Skeletal muscle satellite cell (primary cell): Measurements from ENCODE around the gene MYO1C. TPM values are rescaled to one million over a fixed set of nuclear protein-coding genes. Genes with fewer than 3 reads are reported as not detected.
"Not testable (repeated sequence)": the region's sequence is repeated elsewhere in the genome, so short reads cannot be mapped to it uniquely, and the experiment has no call there.

Source experiments
- H3K27me3 ChIP-seq: 2 replicates; pipeline ENCODE4 v1.7.0; 2013; ENCODE audit warnings: low read length; ENCODE audit not compliant: control insufficient read depth, insufficient read depth
- H3K36me3 ChIP-seq: 2 replicates; pipeline ENCODE4 v1.7.0; 2013; ENCODE audit warnings: mild to moderate bottlenecking, control low read depth, low read length; ENCODE audit not compliant: insufficient read depth
- H3K4me1 ChIP-seq: 2 replicates; pipeline ENCODE4 v1.7.0; 2013; ENCODE audit warnings: low read length; ENCODE audit not compliant: control insufficient read depth, insufficient read depth
- H3K4me2 ChIP-seq: 2 replicates; pipeline ENCODE4 v1.7.0; 2013; ENCODE audit warnings: mild to moderate bottlenecking, low read length
- H3K4me3 ChIP-seq: 2 replicates; pipeline ENCODE4 v1.7.0; 2013; ENCODE audit warnings: low read length
- H3K9ac ChIP-seq: 2 replicates; pipeline ENCODE4 v1.7.0; 2013; ENCODE audit warnings: mild to moderate bottlenecking, low read depth, low read length, moderate library complexity
- H3K9me3 ChIP-seq: replicated peaks from 2 replicates; pipeline ENCODE4 v1.7.0; 2013; ENCODE audit warnings: mild to moderate bottlenecking, control low read depth, low read length
- total RNA-seq: library from RNA; depleted of rRNA; stranded (reverse); fragments of >200 nt; gene quantifications from 2 replicates; pipeline ENCODE4 v1.2.3, GENCODE V29; 2012; rRNA removed

MYO1C gene, protein sequence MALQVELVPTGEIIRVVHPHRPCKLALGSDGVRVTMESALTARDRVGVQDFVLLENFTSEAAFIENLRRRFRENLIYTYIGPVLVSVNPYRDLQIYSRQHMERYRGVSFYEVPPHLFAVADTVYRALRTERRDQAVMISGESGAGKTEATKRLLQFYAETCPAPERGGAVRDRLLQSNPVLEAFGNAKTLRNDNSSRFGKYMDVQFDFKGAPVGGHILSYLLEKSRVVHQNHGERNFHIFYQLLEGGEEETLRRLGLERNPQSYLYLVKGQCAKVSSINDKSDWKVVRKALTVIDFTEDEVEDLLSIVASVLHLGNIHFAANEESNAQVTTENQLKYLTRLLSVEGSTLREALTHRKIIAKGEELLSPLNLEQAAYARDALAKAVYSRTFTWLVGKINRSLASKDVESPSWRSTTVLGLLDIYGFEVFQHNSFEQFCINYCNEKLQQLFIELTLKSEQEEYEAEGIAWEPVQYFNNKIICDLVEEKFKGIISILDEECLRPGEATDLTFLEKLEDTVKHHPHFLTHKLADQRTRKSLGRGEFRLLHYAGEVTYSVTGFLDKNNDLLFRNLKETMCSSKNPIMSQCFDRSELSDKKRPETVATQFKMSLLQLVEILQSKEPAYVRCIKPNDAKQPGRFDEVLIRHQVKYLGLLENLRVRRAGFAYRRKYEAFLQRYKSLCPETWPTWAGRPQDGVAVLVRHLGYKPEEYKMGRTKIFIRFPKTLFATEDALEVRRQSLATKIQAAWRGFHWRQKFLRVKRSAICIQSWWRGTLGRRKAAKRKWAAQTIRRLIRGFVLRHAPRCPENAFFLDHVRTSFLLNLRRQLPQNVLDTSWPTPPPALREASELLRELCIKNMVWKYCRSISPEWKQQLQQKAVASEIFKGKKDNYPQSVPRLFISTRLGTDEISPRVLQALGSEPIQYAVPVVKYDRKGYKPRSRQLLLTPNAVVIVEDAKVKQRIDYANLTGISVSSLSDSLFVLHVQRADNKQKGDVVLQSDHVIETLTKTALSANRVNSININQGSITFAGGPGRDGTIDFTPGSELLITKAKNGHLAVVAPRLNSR
- 99.4 and 114 TPM in 2 replicates for total RNA-seq

DNA sequence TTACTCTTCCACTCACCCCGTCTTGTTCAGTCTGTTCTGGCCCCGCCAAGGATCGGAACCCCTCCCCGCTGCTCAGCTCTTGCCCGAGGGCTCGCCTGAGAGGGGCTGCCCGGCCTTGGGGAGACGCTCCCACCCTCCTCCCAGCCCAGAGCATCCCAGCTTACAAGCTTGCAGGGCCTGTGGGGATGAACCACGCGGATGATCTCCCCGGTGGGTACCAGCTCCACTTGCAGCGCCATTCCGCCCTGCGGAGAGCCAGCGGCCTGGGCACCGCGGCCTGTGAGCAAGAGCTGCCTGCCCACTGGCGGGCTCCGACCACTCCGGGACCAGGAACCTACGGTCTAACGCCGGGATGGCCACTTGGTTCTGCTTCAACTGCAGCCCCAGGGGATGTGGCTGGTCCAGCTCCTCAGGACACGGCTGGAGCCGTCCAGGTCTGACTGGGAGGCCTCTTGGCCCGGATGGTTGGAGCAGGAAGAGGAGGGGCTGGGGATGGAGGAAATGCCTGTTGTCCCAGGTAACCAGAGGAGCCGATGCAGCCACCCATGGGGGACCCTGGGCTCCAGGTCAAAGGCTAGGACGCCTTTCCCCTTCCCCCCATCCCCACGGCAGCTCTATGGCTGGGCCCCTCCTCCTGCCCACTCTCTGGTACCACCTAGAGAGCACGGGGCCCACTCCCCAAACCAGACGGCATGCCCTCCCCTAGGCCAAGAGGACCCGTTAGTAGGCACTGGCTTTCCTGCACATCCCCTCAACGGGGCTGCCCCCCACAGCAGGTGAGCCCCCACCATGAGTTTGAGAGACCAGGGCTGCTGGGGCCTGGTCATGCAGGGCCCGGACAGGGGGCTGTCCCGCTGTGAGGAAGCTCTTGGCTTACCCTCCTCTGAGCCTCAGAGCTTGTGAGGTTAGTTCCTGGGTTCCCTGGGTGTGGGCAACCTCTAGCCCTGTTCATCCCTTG lies at the start of gene MYO1C:
Gene MYO1C, minus strand, starts transcription at position 438 of the 958 bp plus-strand sequence. Its CDS starts 199 bp downstream, at position 239.
- Histone ChIP-seq H3K9me3 (no peaks in the 10 kb centered on the region), H3K27me3 (no peaks in the 10 kb centered on the region), H3K9ac (peak within 1 kb of the TSS; percentile 94), H3K4me2 (peak within 1 kb of the TSS; percentile 99), H3K36me3 (peaks cover 9% of the 10 kb centered on the region), H3K4me3 (peak within 1 kb of the TSS; percentile 99), H3K4me1 (peaks cover 49% of the 10 kb centered on the region)

DNA sequence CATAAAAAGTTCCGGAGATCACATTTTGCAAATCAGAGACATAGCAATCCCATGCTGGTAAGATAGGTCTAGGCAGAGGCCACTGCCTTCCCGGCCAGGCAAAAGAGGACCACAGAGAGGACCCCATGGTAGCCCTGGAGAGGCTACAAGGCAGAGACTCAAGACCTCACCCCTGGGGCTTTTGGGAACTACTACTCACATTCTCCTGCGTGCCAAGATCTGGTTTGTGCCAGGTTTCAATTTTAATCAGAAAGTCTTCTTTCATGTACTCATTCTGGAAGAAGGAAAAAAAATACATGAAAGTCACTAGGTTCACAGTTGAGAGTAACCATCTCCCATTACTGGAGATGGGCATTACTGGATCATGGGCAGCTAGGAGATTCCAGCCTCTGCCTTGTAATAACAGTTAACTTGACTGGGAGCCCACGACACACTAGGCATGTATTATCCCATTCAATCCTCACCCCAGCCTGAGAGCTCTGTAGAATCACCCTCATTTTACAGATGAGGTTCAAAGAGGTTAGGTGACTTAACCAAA lies 49.0 kb upstream of the MYO1C start:
- Histone ChIP-seq H3K4me1 (no peaks in the 10 kb centered on the region), H3K36me3 (peaks cover 60% of the 10 kb centered on the region), H3K9me3 (no peaks in the 10 kb centered on the region)

DNA sequence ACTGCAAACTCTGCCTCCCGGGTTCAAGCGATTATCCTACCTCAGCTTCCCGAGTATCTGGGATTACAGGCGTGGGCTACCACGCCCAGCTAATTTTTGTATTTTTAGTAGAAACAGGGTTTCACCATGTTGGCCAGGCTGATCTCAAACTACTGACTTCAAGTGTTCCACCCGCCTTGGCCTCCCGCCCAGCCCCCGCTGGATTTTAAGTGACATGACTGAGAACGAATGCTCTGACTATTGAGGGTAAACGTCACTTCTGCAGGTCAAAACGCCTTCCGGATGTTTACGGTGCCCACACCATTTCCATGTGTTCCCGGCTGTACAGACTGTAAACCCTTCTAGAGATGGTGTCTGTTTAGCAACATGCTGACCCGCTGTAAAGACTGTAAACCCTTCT lies 47.3 kb upstream of the MYO1C start:
- H3K4me1 ChIP-seq: no peaks in the 10 kb centered on the region
- no peak overlapping the region for H3K4me3 ChIP-seq
- H3K9me3 ChIP-seq: no peaks in the 10 kb centered on the region
- H3K9ac ChIP-seq: no peak overlapping the region
- no peak overlapping the region for H3K4me2 ChIP-seq
- no peaks in the 10 kb centered on the region for H3K27me3 ChIP-seq
- peaks cover 67% of the 10 kb centered on the region for H3K36me3 ChIP-seq

More for the DNA sequence above, 49.0 kb upstream of the MYO1C start:
- no peaks in the 10 kb centered on the region for H3K27me3 ChIP-seq
- H3K9ac ChIP-seq: no peak overlapping the region
- H3K4me3 ChIP-seq: no peak overlapping the region
- H3K4me2 ChIP-seq: no peak overlapping the region

DNA sequence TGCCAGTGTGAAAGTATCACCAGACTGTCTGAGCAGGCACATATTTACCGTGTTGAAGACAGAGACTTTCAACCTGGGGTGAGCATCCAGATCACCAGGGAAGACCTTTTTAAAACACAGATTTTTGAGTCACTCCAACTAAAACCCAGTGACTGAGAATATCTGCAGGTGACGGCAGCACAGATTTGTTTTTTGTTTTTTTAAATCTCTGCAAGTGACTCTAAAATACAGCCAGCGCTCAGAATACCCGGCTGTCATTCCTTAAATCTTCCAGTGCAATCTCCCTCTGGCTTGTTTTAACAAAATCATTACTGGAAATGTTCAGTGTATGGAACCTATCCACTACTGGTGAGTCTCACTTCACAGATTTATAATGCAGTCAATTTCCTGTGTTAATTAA lies 43.3 kb upstream of the MYO1C start:
- H3K4me2 ChIP-seq: no peak overlapping the region

DNA sequence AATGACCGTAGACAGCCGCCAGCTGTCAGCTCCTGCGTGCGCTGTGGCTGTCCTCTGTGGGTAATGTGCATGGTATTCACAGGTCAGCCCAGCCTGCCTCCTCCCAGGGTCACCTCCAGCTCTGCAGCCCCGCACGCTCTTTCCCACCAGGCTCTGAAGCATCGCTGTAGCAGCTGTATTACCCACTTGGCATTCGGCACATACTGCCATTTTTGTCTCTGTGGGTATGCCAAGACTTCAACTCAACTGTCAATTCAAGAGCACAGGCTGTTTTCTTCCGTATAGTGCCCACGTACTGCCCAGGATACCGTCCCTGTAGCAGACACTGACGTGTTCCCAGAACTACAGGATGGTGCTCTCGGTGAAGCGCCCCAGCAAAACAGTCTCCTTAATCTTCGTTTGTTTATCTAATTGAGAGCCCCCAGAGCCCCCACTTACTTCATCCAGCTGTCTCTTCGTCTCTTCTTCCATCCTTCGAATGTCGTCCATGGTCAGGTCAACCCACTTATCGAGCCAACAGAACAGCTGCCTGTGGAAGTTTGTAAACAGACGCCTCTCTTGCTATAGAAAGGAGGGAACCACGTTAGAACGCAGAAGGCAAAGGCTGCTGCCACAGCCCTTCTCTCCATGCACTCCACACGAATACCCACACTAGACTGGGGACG lies 41.3 kb upstream of the MYO1C start:
- Histone ChIP-seq H3K4me3 (no peak overlapping the region), H3K4me2 (no peak overlapping the region), H3K36me3 (peaks cover 65% of the 10 kb centered on the region)

More for the DNA sequence above, 43.3 kb upstream of the MYO1C start:
- Histone ChIP-seq H3K4me1 (no peaks in the 10 kb centered on the region), H3K4me3 (no peak overlapping the region), H3K9me3 (no peaks in the 10 kb centered on the region), H3K9ac (no peak overlapping the region), H3K27me3 (no peaks in the 10 kb centered on the region), H3K36me3 (peaks cover 68% of the 10 kb centered on the region)

DNA sequence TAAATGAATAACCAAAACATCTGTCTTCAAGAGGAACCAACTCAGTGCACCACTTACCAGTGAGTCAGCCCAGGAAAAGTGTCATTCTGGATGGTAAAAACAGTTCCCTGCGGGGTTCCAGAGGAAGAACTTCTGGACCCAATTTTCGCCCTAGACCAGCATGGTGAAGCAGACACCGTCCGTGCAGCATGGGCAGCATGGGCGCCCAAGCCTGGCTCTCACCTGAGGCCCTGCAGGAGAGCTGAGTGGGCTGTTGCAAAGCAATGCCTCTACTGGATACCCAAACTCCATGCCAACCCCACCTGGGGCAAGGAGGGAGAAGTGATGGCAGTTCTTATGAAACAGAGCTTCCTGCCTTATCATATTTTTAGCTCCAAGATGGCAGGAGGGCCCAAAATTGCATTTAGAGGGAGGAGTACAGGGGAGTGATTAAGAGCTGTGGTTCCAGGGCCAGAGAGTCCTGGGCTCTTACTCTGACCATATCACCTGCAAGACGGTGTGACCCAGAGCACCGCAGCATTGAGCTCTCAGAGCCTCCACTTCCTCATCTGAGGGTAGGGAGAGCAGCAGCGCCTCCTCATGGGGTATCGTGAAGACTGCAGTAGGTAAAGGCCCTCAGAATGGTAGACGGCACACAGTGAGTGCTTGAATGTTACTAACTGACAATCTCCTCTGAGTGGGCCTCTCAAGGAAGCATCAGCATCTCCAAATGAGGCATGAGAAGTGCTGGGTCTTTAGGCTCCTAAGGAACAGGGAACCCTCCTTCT lies 40.5 kb upstream of the MYO1C start:
- no peak overlapping the region for H3K9ac ChIP-seq
- H3K27me3 ChIP-seq: no peaks in the 10 kb centered on the region
- no peak overlapping the region for H3K4me3 ChIP-seq
- H3K36me3 ChIP-seq: peaks cover 61% of the 10 kb centered on the region
- H3K4me1 ChIP-seq: no peaks in the 10 kb centered on the region
- no peaks in the 10 kb centered on the region for H3K9me3 ChIP-seq
- no peak overlapping the region for H3K4me2 ChIP-seq

More for the DNA sequence above, 41.3 kb upstream of the MYO1C start:
- H3K27me3 ChIP-seq: no peaks in the 10 kb centered on the region
- no peaks in the 10 kb centered on the region for H3K4me1 ChIP-seq
- no peak overlapping the region for H3K9ac ChIP-seq
- H3K9me3 ChIP-seq: no peaks in the 10 kb centered on the region

DNA sequence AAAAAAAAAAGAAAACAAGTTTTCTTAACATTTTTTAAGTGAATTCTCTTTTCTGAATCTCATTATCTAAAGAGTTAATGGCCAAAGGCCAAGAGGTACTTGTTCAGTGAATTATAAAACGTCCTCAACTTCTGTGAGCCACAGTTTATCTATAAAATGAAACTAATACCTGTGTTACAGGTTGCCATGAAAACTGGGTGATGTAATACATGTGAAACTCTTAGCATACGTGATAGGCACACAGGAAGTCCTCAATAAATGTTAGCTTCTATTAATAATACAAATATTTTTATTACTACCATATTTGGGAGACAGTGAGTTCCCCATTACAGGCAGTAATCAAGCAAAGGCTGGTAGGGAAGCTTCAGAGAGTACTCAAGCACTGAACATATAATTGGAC lies 37.4 kb upstream of the MYO1C start:
- no peaks in the 10 kb centered on the region for H3K27me3 ChIP-seq
- H3K36me3 ChIP-seq: peaks cover 56% of the 10 kb centered on the region
- no peak overlapping the region for H3K4me3 ChIP-seq
- H3K4me2 ChIP-seq: no peak overlapping the region
- no peak overlapping the region for H3K9ac ChIP-seq
- no peaks in the 10 kb centered on the region for H3K4me1 ChIP-seq
- H3K9me3 ChIP-seq: no peaks in the 10 kb centered on the region

DNA sequence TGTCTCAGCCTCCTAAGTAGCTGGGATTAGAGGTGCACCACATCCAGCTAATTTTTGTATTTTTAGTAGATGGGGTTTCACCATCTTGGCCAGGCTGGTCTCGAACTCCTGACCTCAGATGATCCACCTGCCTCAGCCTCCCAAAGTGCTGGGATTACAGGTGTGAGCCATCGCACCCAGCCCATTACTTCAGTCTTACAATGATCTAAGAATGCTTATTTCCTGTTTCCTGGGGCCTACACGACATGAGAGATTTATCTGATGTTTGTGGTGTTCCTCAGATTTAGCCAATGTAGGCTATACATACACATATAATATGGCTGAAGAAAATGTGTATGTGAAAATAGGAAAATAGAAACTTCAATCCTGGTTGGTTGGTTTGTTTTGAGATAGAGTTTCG lies 34.4 kb upstream of the MYO1C start:
- H3K4me3 ChIP-seq, H3K4me1 ChIP-seq, H3K27me3 ChIP-seq, H3K9me3 ChIP-seq, H3K9ac ChIP-seq, H3K4me2 ChIP-seq: not testable (repeated sequence)
- peaks cover 38% of the 10 kb centered on the region for H3K36me3 ChIP-seq

DNA sequence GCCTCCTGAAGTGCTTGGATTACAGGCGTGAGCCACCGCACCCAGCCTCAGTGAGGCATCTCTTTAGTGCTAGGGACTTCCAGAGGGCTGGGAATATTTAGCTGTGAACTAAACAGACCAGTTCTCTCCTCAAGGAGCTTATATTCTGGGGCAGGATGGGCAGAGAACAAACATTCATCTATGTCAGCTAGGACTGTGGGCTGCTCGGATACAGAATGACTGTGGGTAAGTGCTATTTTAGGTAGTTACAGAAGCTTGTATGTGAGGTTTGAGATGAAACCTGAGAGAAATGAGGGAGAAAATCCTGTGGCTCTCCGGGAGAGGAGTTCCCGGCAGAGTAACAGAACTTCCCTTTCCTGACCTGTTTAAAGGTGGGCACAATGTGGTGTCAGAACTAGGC lies 30.1 kb upstream of the MYO1C start:
- no peak overlapping the region for H3K9ac ChIP-seq
- no peaks in the 10 kb centered on the region for H3K27me3 ChIP-seq
- H3K4me3 ChIP-seq: no peak overlapping the region
- H3K9me3 ChIP-seq: no peaks in the 10 kb centered on the region
- H3K4me1 ChIP-seq: peaks cover 13% of the 10 kb centered on the region
- H3K36me3 ChIP-seq: peaks cover 23% of the 10 kb centered on the region
- H3K4me2 ChIP-seq: no peak overlapping the region
